Measurements from ENCODE around the gene GSX2.

- TF ChIP-seq POLR2A (IDR thresholded peaks at IDR 0.05; ENCODE audit: low read length) (no peak), GATA1 (IDR thresholded peaks at IDR 0.05; ENCODE audit: low read depth, low read length) (no peak)
Observed at GRCh38 chr4:54101190-54102041, 1.5 kb downstream of the GSX2 start.

Measured in erythroblast (primary cell).